Head of caudate nucleus (tissue), 42 donors: ENCODE data around the gene RAB24.

Experiments
- DNase-seq, 42 donors: peaks; one replicate each; pipeline versions ENCODE4 v3.0.0 to v3.0.0-alpha.2; 2020 to 2021; ENCODE audit warnings: mixed read lengths in 7 of 42
- intact Hi-C: fragments of 100-400 bp; cut with DNase I; formaldehyde crosslinking; loops from one replicate; pipeline ENCODE4 v1.15.0; 2022

Gene RAB24

DNA sequence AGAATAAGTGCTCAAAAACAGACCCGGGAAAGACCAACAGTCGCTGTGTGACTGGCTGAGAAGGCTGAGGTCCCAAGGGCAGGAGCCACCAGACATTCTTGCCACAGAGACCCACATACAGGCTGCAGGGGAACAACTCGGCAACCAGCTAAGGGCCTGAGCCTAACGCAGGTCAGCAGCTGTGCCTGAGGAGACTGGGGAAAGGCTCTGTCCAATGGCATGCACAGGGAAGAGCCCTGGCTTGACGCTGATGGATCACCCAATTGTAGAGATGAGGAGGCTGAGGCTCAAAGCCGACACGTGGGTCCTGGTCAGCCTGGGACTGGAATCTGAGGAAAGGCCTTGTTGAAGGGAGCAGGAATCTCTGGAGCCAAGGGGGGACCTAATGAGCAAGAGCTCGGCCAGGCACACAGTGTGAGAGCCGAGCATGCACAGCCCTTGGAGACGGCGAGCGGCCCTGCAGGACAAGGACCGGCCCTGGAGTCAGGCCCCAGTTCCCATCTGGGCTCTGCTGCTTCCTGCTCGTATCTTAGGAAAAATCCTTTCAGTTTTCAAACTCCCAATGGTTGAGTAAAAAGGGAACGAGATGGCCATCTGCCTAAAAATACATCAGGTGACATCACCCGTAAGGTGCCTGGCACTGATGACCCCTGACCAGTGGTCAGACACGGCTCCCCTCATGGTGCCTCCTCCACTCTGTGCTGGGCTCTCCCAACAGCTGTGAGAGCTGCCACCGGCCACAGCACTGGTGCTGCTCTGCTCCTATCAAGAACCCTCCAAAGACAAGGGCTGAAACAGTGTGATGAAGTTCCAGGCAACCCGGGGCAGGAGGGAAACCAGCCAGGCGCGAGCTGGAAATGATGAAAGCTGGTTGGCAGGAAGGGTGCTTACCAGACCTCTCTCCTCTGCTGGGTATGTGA is 31.5 kb upstream of the RAB24 start:
- intact Hi-C loops = no loop called here
- no peak for DNase-seq

DNA sequence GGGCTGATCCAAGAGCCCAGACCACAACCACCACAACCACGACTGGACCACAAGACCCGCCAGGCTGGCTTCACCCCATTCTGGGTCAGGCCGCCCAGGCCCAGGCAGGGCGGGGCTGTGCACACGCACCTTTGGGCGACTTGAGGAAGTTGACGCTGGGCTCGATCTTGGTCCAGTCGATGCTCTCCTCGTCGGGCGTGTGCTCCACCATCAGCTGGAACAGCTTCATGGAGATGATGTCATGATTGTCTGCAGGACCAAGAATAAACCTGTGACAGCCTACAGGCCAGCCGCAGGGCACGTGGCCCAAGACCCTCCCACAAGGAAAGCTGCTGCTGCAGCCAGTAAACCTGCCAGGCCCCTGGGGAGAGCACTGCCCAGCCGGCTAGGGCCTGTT is 30.6 kb upstream of the RAB24 start:
- intact Hi-C loops = no loop called here
- DNase-seq = no peak

DNA sequence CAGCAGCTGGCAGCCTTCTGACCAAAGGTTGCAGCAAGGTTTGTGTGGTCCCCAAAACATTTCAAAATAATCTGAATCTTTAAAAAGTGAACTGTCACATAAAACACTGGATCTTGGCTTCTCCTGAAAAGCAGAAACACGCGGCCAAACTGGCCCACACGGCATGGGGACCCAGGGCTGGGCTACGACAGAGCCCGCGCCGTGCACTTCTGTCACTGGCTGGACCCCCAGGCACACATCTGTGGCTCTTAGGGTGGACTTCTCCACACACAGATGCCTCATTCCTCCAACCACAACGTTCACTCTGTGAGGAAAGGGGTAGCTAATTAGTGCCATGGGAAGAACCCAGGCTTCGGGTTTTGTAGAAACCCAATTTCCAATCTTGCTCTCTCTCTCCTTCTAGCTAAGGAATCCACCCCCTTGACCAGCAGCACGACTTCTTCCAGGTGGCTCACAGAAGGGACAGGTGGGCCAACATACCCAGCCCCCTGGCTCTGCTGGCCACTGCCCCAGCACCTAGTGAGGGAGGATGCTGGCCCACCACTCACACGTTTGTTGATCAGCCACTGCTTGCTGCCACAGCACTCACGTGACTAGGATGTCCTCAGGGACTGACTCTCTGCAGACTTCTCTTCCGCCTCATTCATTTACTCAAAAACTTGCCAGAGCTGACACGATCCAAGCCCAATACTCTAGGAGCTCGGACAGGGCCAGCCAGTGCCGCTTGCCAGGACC is 30.1 kb upstream of the RAB24 start:
- DNase-seq = no peak
- intact Hi-C loops = no loop called here

DNA sequence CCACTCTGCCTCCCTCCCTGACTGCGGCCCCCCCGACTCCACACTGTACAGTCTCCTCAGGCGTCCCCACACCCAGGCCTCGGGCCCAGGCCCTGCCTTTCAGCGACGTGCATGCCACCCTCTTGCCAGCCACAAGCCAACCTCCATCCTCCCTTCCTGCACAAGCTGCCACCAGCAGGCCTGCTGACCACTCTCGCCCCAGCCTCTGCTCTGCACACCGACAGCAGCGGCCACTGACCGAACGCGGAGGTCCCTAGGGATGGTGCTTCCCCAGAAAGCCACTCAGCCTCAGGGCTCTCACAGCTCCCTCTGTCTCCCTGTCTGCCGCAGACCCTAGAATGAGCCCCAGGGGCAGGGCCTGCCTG is 29.4 kb upstream of the RAB24 start:
- DNase-seq = no peak
- intact Hi-C loops = no loop called here

DNA sequence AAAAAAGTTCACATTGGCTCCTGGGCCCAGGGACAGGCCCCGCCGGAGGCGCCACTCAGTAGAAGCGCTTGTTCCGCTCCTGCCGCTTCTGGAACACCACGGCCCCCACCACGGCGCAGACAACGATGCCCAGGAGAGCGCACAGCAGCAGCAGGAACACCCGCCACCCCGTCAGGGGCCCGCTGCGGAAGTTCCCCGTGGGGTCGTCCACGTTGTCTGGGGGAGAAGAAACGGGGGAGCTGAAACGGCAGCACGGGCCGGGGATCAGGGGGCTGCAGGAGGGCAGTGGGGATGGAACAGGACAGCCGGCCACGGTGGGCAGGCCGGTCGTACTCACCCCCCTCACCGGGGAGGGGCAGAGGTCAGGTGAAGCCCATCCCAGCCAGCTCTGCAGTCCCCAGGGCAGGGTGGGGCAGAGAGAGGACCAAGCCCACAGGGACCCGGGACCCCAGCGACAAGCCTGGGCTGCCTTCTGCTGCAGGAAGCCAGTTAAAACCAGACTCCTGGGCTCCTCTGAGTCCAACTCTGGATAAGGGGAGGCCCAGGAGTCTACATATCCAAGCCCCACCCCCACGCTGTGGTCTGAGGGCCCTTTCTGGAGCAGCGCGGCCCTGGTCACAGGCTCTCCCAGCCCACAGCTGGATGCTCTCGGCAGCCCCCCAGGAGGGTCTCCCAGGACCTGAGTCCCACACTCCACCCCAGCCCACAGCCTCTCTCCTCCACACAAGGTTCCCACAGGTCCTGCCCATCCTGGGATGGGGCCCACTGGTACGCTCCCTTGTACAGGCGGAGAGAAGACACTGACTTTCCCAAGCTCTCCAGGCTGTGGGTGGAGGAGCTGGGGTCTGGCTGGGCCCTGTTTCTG is 28.7 kb upstream of the RAB24 start:
- no peak for DNase-seq
- intact Hi-C loops = no loop called here

DNA sequence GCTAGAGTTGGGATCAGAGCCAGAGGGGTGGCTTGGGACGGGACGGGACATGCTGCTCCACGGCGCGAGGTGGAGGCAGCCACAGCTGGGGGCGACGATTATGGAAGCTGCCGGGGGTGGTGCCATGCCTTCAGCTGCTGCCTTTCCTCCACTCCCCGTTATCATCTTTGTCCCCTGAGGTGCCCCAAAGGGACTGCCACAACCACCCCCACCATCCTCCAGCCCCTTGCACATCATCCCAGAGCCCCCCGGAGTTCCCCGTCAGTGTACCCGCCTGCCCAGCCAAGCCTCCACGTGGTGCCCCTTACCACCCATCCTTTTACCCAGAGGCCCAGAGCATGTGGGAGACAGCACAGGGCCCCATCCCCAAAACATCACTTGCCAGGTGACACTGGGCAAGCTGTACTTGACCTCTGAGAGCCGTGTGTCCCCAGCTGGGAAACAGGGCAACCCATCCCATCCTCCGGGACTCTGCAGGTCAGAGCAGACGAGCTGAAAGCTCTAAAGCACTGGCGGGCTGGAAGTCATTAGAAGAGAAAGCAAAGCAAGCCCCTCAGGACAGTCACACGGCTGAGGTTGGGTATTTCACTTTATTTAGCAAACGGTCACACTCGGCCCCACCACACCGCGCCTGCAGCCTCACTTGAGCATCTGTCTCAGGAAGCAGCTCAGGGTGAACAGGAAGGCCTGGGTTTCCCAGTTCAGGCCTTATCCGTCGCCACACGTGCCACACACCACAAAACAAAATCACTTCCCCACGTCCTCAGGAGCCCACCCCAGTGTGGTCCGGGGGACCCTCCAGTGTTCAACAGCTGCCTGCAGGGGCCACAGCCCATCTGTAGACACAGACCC is 27.7 kb upstream of the RAB24 start:
- peak in 1 of 42 donors; percentile 18 for DNase-seq
- intact Hi-C loops = no loop called here

DNA sequence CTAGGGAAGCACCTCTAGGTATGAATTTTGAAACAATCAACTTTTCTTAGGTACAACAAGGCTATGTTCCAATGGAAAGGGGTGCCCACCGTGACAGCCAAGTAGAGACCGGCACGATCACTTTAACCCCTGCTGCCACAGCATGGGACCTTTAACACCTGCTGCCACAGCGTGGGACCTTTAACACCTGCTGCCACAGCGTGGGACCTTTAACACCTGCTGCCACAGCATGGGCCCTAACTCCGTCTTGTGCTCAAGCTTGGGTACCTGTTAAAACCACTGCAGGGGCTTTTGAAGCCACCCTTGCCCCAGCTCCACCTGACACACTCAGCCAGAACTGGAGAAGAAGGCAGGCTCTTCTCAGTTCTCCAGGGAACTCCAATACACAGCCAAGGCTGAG is 26.4 kb upstream of the RAB24 start:
- DNase-seq = no peak
- intact Hi-C loops = no loop called here

DNA sequence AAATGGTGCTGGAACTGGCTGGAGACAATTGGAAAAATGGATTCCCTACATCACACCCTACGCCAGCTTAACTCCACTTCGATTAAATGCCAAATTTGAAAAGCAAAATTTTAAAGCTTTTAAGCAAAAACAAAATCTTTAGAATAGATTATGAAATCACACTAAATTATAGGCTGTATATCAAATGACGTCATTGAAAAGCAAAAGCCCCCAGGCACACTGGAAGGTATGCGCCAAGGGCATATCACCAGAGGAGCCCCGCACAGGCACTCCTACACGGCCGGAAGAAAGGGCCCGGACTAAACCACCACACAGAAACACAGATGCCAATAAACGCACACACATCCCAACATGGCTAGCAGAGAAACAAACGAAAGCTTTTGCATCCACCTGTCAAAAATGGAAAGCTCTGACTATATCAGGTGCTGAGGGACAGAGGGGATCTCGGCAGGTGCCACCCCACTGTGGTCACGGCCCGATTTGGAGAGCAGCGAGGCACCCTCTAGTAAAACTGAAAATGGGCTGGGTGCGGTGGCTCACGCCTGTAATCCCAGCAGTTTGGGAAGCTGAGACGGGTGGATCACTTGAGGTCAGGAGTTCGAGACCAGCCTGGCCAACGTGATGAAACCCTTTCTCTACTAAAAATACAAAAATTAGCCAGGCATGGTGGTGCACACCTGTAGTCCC is 25.2 kb upstream of the RAB24 start:
- no peak for DNase-seq
- intact Hi-C loops = no loop called here

DNA sequence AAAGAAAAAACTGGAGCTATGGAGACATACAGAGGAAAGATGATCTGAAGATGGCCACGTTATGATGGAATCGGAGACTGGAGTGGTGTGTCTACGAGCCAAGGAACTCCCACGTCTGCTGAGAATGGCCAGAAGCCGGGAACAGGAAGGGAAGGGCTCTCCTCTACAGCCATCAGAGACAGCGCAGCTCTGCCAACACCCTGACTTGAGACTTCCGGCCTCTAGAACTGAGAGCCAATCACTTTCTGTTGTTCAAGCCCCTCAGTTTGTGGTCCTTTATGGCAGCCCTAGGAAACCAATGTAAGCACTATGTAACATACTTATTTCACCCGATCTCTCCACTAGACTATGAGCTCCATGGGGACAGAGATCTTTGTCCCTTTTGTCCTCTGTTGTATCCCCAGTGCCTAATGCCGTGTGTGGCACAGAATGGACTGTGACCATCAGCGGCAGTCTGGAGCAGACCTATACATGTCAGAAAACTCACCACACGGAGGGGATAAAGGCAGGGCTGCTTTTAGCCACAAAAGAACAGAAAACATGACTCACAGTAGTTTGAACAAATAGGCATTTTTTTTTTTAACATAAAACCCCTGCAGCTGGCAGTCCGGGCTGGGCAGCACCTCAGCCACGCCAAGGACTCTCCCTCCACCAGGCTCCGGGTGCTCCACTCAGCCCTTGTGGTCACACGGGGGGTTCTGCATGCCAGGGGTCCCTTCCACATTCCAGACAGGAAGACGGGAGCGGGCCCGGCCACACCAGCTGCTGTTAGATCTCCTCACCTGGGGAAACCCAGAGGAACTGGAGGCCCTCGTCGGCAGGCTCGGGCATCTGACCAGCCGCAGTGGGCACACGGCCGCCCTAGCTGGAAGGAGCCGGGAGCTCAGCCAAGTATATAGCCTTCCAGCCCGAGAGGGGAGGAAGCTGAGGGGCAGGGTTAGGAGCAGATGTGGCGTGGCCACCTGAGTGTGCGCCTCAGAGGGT is 24.3 kb upstream of the RAB24 start:
- no peak for DNase-seq
- intact Hi-C loops = no loop called here

DNA sequence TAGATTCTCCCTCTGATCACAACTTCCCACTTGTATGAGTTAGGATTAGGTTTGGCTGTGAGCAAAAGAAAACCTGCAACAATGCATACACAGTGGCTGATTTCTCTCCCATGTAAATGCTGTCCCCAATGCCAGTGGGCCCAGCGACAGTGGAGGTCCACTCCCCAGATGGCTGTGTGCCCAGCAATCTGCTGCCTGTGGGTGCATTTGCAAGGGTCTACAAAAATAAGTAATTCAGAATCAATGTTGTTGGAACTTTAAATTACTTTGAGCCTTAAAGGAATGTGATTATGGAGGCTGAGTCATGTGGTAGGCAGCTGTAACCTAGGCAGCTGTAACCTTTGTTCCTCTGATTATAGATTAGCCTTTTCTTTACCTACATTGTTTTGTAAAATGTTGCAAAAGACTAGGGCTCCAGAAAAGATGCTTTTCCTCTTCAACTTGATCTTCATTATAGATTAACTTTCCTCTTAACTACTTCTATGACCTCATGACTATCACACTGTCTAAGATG is 22.4 kb upstream of the RAB24 start:
- no peak for DNase-seq
- intact Hi-C loops = no loop called here

DNA sequence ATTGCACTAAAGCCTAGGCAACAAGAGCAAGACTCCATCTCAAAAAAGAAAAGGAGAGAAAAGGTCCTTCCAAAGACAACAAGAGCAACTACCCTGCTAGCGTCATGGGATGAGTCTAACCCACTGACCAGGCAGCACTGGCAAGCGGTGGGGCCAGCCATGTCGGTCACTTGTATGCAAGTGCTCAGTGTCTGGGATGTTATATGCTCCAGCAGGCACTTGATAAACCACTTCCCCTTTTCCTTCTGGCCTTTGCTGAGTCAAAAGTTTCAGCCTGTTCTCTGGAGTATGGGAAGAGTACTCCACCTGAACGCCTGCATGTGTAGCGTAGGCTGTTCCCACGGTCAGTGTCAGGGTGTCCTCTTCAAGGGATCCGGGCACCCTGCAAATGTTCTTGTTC is 17.4 kb upstream of the RAB24 start:
- intact Hi-C loops = no loop called here
- peak in 6 of 42 donors; percentile 12 to 41 (median 33) for DNase-seq

DNA sequence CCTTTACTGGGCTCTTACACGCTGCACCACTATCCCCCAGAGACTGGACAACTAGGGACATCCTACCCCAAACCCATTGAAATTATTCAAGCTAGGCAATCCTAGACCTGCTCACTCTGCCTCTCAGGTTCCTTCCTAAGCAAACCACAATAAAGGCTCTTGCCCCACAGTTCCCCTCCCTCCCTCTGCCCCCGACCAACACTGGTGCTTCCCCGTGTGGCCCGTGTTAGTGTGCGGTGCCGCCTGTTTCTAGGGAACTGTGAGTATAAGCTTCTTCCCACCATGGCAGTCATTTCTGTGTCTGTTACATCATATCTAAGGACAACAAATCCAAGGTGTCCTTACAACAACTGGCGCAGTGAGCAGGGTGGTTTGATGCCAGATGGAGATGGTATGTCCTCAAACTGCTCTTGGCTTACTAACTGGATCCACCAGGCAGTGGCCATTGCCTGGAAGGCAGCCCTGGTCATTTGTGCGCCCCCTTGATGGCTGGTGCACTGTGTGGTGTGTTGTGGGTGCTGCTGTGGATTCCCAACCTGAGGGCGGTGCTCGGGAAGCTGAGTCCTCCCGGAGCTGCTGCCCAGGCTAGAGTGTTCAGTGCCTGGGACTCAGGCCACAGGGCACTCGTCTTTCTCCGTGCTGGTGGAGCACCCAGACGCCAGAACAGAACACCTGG is 16.5 kb upstream of the RAB24 start:
- no peak for DNase-seq
- intact Hi-C loops = no loop called here

DNA sequence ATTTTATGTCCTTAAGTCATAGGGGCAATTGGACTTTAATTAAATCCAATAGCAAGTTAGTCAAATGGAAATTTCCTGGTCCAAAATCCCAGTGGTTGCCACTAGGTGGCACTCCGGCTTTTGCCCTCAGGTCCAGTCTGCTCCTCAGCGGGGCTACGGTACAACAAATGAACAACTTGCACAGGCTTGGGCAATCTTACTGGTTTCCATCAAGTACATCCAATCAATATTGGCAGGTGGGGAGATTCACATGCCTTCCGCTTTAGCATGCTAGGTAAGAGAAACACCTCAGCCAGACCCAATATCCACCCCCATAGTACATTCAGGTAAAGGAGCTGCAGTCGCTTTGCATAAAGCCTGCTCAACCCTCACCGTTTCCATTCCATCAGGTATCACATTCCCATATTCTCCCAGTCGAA is 14.4 kb upstream of the RAB24 start:
- intact Hi-C loops = no loop called here
- DNase-seq = peak; percentile 51 to 92 (median 81)

DNA sequence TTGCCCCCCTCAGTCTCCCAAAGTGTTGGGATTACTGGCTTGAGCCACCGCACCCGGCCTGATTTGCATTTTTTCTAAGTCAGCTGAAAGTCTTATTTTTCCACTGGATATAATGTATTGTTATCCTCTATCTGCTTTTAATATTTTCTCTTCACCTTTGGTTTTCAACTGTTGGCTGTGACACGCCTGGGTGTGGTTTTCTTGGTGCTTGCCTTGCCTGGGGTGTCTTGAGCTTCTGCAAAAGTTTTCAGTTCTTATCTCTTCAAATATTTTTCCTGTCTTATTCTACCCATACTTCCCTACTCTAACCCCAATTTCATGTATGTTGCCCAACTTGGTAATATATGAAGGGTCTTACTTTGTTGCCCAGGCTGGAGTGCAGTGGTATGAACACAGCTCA is 12.5 kb upstream of the RAB24 start:
- intact Hi-C loops = no loop called here
- DNase-seq = no peak

DNA sequence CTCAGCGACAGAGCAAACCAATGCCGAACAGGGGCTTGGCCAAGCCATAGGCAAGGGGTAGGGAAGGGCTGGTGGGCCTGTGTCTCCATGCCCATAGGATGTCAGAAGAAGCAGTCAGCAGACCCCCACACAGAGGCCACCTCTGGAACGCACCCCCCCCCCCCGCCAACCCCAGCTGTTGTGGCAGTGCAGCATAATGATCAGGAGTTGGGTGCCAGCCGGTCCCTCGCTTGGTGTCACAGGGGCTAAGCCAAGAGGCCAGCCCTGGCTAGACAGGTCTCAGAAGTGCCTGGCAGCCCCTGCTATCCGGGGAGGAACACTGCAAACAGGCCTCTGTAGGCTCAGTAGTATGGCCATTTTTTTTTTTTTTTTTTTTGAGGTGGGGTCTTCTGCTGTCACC is 11.9 kb upstream of the RAB24 start:
- DNase-seq = no peak
- intact Hi-C loops = no loop called here
